HepG2 (cell line): ENCODE measurements around the gene DOCK9. TPM values are rescaled to one million over a fixed set of nuclear protein-coding genes. Genes with fewer than 3 reads are reported as not detected.

Experiments
- ATAC-seq: fragments of 200-7000 bp; cut with Tn5 transposase; 3 replicates; pipeline ENCODE4 v1.9.1; 2020; ENCODE audit warnings: mild to moderate bottlenecking, moderate library complexity
- BruUV-seq: library from RNA; stranded (reverse); fragments of 400-500 nt; replicated peaks from 2 replicates; lab custom pipeline; 2021; lab: Mats Ljungman, UMichigan
- CTCF ChIA-PET: fragments of 300-600 bp; formaldehyde crosslinking; extraction: SDS; loops from one replicate; lab custom pipeline; 2021; ENCODE audit warnings: low total read pairs, inconsistent platforms, low intra/inter-chr PET ratio; lab: Yijun Ruan, JAX
- POLR2A ChIA-PET: fragments of 350-600 bp; sonication (Branson Sonifier 250); formaldehyde crosslinking; loops from one replicate; lab custom pipeline; 2020; ENCODE audit warnings: antibody characterized with exemption, inconsistent platforms; lab: Yijun Ruan, JAX
- DNase-seq: peaks from one replicate; pipeline ENCODE4 v3.0.0-alpha.2; 2015; ENCODE audit warnings: low spot score
- FAIRE-seq: peaks from 3 replicates; lab custom pipeline; 2011; peaks lifted over from hg19 to GRCh38; lab: Jason Lieb, UNC
- H2AFZ ChIP-seq: one replicate; pipeline ENCODE4 v1.6.1; 2011; ENCODE audit warnings: low read length, inconsistent platforms
- H3K27ac ChIP-seq: fragments of 300-600 bp; 3 replicates; pipeline ENCODE4 v1.8.0; 2011; ENCODE audit warnings: mixed run types, mild to moderate bottlenecking, mixed read lengths, low read length, inconsistent platforms; ENCODE audit not compliant: insufficient read depth; ENCODE audit errors: extremely low read length
- H3K27me3 ChIP-seq, 2 experiments: fragments of 200-600 bp in 1 of 2; 2 replicates in 1 of 2; 3 replicates in 1 of 2; pipeline versions ENCODE4 v1.6.0 to v1.8.0; 2011; ENCODE audit warnings: low read length in 2 of 2, mild to moderate bottlenecking in 2 of 2, moderate library complexity in 2 of 2, inconsistent platforms in 1 of 2; ENCODE audit not compliant: insufficient read depth in 2 of 2, control insufficient read depth in 1 of 2
- H3K36me3 ChIP-seq, 2 experiments: fragments of 200-600 bp in 1 of 2; replicated peaks in 1 of 2; 2 replicates in 1 of 2; 3 replicates in 1 of 2; pipeline versions ENCODE4 v1.5.1 to v1.8.0; 2011; ENCODE audit warnings: low read length in 2 of 2, inconsistent platforms in 1 of 2; ENCODE audit not compliant: insufficient read depth in 2 of 2, control insufficient read depth in 1 of 2
- H3K4me1 ChIP-seq: 2 replicates; pipeline ENCODE4 v1.5.1; 2012; ENCODE audit warnings: low read length, inconsistent platforms; ENCODE audit not compliant: insufficient read depth
- H3K4me2 ChIP-seq: 2 replicates; pipeline ENCODE4 v1.6.0; 2011; ENCODE audit warnings: low read depth, low read length, inconsistent platforms
- H3K4me3 ChIP-seq, 3 experiments: fragments of 200-600 bp in 1 of 3; sonication (generic), shearing (Covaris generic) in 1 of 3; replicated peaks in 1 of 3; 2 replicates each; pipeline ENCODE4 v1.5.1; 2011 to 2016; ENCODE audit warnings: low read length in 3 of 3, inconsistent platforms in 2 of 3, low read depth in 2 of 3, mild to moderate bottlenecking in 2 of 3, control low read depth in 1 of 3, mixed read lengths in 1 of 3; ENCODE audit not compliant: insufficient read depth in 1 of 3
- H3K79me2 ChIP-seq: one replicate; pipeline ENCODE4 v1.6.1; 2011; ENCODE audit warnings: low read length, inconsistent platforms; ENCODE audit not compliant: insufficient read depth
- H3K9ac ChIP-seq: 2 replicates; pipeline ENCODE4 v1.6.0; 2011; ENCODE audit warnings: mild to moderate bottlenecking, low read depth, low read length, inconsistent platforms; ENCODE audit not compliant: insufficient read depth
- H3K9me3 ChIP-seq: 2 replicates; pipeline ENCODE4 v1.5.1; 2012; ENCODE audit warnings: mild to moderate bottlenecking, low read length
- H4K20me1 ChIP-seq: 2 replicates; pipeline ENCODE4 v1.6.0; 2011; ENCODE audit warnings: inconsistent platforms, mild to moderate bottlenecking, low read length, moderate library complexity; ENCODE audit not compliant: insufficient read depth
- AGO2 ChIP-seq: fragments of 200-400 bp; formaldehyde crosslinking; optimal IDR thresholded peaks from 2 replicates; pipeline ENCODE3; 2017; ENCODE audit warnings: mild to moderate bottlenecking, low read depth, low read length, moderate library complexity
- FUBP1 ChIP-seq: sonication (generic); formaldehyde crosslinking; IDR thresholded peaks from 2 replicates; pipeline ENCODE4 v1.5.1; 2020; ENCODE audit warnings: missing genetic modification reagents, mild to moderate bottlenecking, borderline replicate concordance
- IKZF5 ChIP-seq: IDR thresholded peaks from 2 replicates; pipeline ENCODE4 v1.6.1; 2018; ENCODE audit warnings: missing genetic modification reagents, mild to moderate bottlenecking, missing compliant biosample characterization
- NFYB ChIP-seq: sonication (generic); formaldehyde crosslinking; IDR thresholded peaks from 2 replicates; pipeline ENCODE4 v1.4.0; 2020; ENCODE audit warnings: missing genetic modification reagents
- RFXANK ChIP-seq: IDR thresholded peaks from 2 replicates; pipeline ENCODE4 v1.6.1; 2016
- SIN3A ChIP-seq: IDR thresholded peaks from 2 replicates; pipeline ENCODE4 v1.6.1; 2011; ENCODE audit warnings: low read depth, mild to moderate bottlenecking, control low read depth, low read length, borderline replicate concordance
- THAP7 ChIP-seq: sonication (generic); formaldehyde crosslinking; IDR thresholded peaks from 2 replicates; pipeline ENCODE4 v1.8.1; 2023; ENCODE audit warnings: mild to moderate bottlenecking, missing genetic modification reagents
- ZNF570 ChIP-seq: sonication (generic); formaldehyde crosslinking; IDR thresholded peaks from 2 replicates; pipeline ENCODE4 v1.4.0; 2020; ENCODE audit warnings: mild to moderate bottlenecking, missing genetic modification reagents, borderline replicate concordance
- ZNF580 ChIP-seq: IDR thresholded peaks from 2 replicates; pipeline ENCODE4 v1.6.1; 2016; ENCODE audit warnings: low read depth, borderline replicate concordance
- ZNF619 ChIP-seq: sonication (generic); formaldehyde crosslinking; IDR thresholded peaks from 2 replicates; pipeline ENCODE4 v1.4.0; 2020; ENCODE audit warnings: mild to moderate bottlenecking, missing genetic modification reagents
- ZSCAN9 ChIP-seq: IDR thresholded peaks from 2 replicates; pipeline ENCODE4 v1.6.1; 2016; ENCODE audit warnings: borderline replicate concordance
- WGBS: methylation state at CpG from one replicate; pipeline ENCODE4 v1.1.6; 2017; ENCODE audit warnings: low lambda C conversion rate; 5-methylcytosine and 5-hydroxymethylcytosine counted together
- in situ Hi-C: cut with HindIII; loops from 2 replicates; pipeline ENCODE4 v1.10.0; 2017; ENCODE audit warnings: low pct_unique_long_range_greater_than_20kb; ENCODE audit not compliant: extremely low pct_ligation_motif_present
- intact Hi-C: fragments of 100-400 bp; cut with micrococcal nuclease; formaldehyde crosslinking; loops from one replicate; pipeline ENCODE4 v1.10.0; 2022; ENCODE audit not compliant: unreplicated experiment
- polyA plus RNA-seq, 8 experiments: library from polyadenylated mRNA; depleted of rRNA in 3 of 8; stranded (reverse) in 7 of 8; unstranded in 1 of 8; fragments of >200 nt; fragmentation: Illumina TruSeq in 4 of 8; extraction: Trizol in 4 of 8; gene quantifications; 2 replicates each; pipeline versions ENCODE4 v1.2.1 to v1.2.3, GENCODE V29; 2011 to 2016; ENCODE audit warnings: low read depth in 4 of 8, missing spikeins in 1 of 8, mixed read lengths in 1 of 8; ENCODE audit not compliant: insufficient read depth in 1 of 8
- total RNA-seq, 5 experiments: library from RNA; depleted of rRNA; stranded (reverse); fragments of >200 nt; fragmentation: Illumina TruSeq; extraction: Trizol; gene quantifications; 2 replicates each; pipeline ENCODE4 v1.2.3, GENCODE V29; 2016; ENCODE audit warnings: low read depth in 1 of 5

Gene DOCK9
- total and polyA plus RNA-seq, 2 of the 13 experiments (the other 11 are each of a cell fraction or from before 2014, with no cell fraction given), result 0.44 to 0.97 TPM

GRCh38 chr13:98896868-98897144, 81.1 kb downstream of the DOCK9 start (continued):
- TF ChIP-seq IKZF5 (CRISPR knock-in tag) (no peak), NFYB (CRISPR knock-in tag) (no peak), FUBP1 (no peak), ZNF619 (CRISPR knock-in tag) (no peak), ZSCAN9 (CRISPR knock-in tag) (no peak), THAP7 (no peak)

GRCh38 chr13:98896083-98896867, 81.6 kb downstream of the DOCK9 start:
- no TSS peak for BruUV-seq
- no peak overlapping the region for H3K4me2 ChIP-seq
- no peaks in the 10 kb centered on the region for H3K79me2 ChIP-seq
- ATAC-seq, result no peak
- no peak overlapping the region for H2AFZ ChIP-seq
- FAIRE-seq, result no peak
- H3K9me3 ChIP-seq, result no peaks in the 10 kb centered on the region
- no peaks in the 10 kb centered on the region for H3K36me3 ChIP-seq
- CTCF ChIA-PET, result no interaction called here
- WGBS, result 52% methylated on average over 9 of the region's 9 CpGs
- in situ Hi-C loops, result no loop called here
- no peaks in the 10 kb centered on the region for H4K20me1 ChIP-seq
- no peak for DNase-seq
- no peaks in the 10 kb centered on the region for H3K4me1 ChIP-seq
- H3K27me3 ChIP-seq, result no peaks in the 10 kb centered on the region
- POLR2A ChIA-PET, result no interaction called here
- intact Hi-C loops, result no loop called here
- H3K27ac ChIP-seq, result no peak overlapping the region
- H3K4me3 ChIP-seq, result no peak overlapping the region
- no peak overlapping the region for H3K9ac ChIP-seq
- TF ChIP-seq AGO2, result no peak
- TF ChIP-seq SIN3A, result no peak
- no peak for TF ChIP-seq RFXANK (CRISPR knock-in tag)
- TF ChIP-seq ZNF580 (CRISPR knock-in tag), result no peak
- no peak for TF ChIP-seq ZNF570
